Left ventricle myocardium inferior (tissue), 1 donor: ENCODE results near the gene NEDD8. TPM values are rescaled to one million over a fixed set of nuclear protein-coding genes. Genes with fewer than 3 reads are reported as not detected.

Experiments
- DNase-seq: peaks from one replicate; pipeline ENCODE4 v3.0.0-alpha.2; 2020
- H3K27ac ChIP-seq: fragments of 200-600 bp; replicated peaks from 2 replicates; pipeline ENCODE4 v1.8.0; 2021
- H3K27me3 ChIP-seq: fragments of 200-600 bp; 2 replicates; pipeline ENCODE4 v1.8.0; 2021; ENCODE audit warnings: low read depth
- H3K36me3 ChIP-seq: fragments of 200-600 bp; 2 replicates; pipeline ENCODE4 v1.8.0; 2021
- H3K4me1 ChIP-seq: fragments of 200-600 bp; 2 replicates; pipeline ENCODE4 v1.8.0; 2021
- H3K4me3 ChIP-seq: fragments of 200-600 bp; 2 replicates; pipeline ENCODE4 v1.8.0; 2021; ENCODE audit warnings: mild to moderate bottlenecking, moderate library complexity
- H3K9me3 ChIP-seq: fragments of 200-600 bp; replicated peaks from 2 replicates; pipeline ENCODE4 v1.8.0; 2021
- CTCF ChIP-seq: fragments of 200-600 bp; IDR thresholded peaks from 2 replicates; pipeline ENCODE4 v1.8.0; 2021; ENCODE audit warnings: antibody characterized with exemption, mild to moderate bottlenecking, borderline replicate concordance
- intact Hi-C: fragments of 100-400 bp; cut with micrococcal nuclease; formaldehyde crosslinking; loops from one replicate; pipeline ENCODE4 v1.11.0; 2022
- total RNA-seq: library from RNA; stranded (reverse); fragmentation: NEBNext Ultra II Directional; extraction: Animal tissue kit (Norgen Biotek cat#: 25700); gene quantifications from one replicate; pipeline ENCODE4 v1.2.1, GENCODE V29; 2021
- donor health status: DM: no; HTN: yes; CAD: no; lungs with severe emphysema.

The NEDD8 gene
- total RNA-seq, 1 donor from 2014 or later: 214 TPM

GRCh38 chr14:24255438-24255837, 23.3 kb upstream of the NEDD8 start:
- Histone ChIP-seq H3K9me3 (no peaks in the 10 kb centered on the region), H3K27ac (no peak overlapping the region), H3K4me3 (no peak overlapping the region), H3K4me1 (no peaks in the 10 kb centered on the region), H3K36me3 (peaks cover 3% of the 10 kb centered on the region), H3K27me3 (no peaks in the 10 kb centered on the region)
- DNase-seq: no peak
- intact Hi-C loops: no loop called here
- no peak for TF ChIP-seq CTCF

GRCh38 chr14:24254630-24255392, 22.6 kb upstream of the NEDD8 start:
- no peaks in the 10 kb centered on the region for H3K27me3 ChIP-seq
- no peak overlapping the region for H3K4me3 ChIP-seq
- peaks cover 3% of the 10 kb centered on the region for H3K36me3 ChIP-seq
- no peaks in the 10 kb centered on the region for H3K4me1 ChIP-seq
- no peak overlapping the region for H3K27ac ChIP-seq
- intact Hi-C loops: no loop called here
- no peaks in the 10 kb centered on the region for H3K9me3 ChIP-seq
- TF ChIP-seq CTCF: no peak
- peak; percentile 7 for DNase-seq

- intact Hi-C loops: no loop called here
- Histone ChIP-seq H3K4me1 (no peaks in the 10 kb centered on the region), H3K4me3 (no peak overlapping the region), H3K27ac (no peak overlapping the region), H3K27me3 (no peaks in the 10 kb centered on the region), H3K9me3 (no peaks in the 10 kb centered on the region), H3K36me3 (peaks cover 3% of the 10 kb centered on the region)
- DNase-seq: peak; percentile 2
- no peak for TF ChIP-seq CTCF
Measured at GRCh38 chr14:24253936-24254335, 21.8 kb upstream of the NEDD8 start.

- TF ChIP-seq CTCF: no peak
- no peak overlapping the region for H3K4me3 ChIP-seq
- peaks cover 3% of the 10 kb centered on the region for H3K36me3 ChIP-seq
- no peaks in the 10 kb centered on the region for H3K4me1 ChIP-seq
- intact Hi-C loops: no loop called here
- DNase-seq: no peak
- no peak overlapping the region for H3K27ac ChIP-seq
- H3K9me3 ChIP-seq: no peaks in the 10 kb centered on the region
- H3K27me3 ChIP-seq: no peaks in the 10 kb centered on the region
Measured at GRCh38 chr14:24252289-24253124, 20.3 kb upstream of the NEDD8 start.

GRCh38 chr14:24251880-24252288, 19.7 kb upstream of the NEDD8 start:
- Histone ChIP-seq H3K4me1 (no peaks in the 10 kb centered on the region), H3K9me3 (no peaks in the 10 kb centered on the region), H3K27ac (no peak overlapping the region), H3K27me3 (no peaks in the 10 kb centered on the region), H3K36me3 (peaks cover 3% of the 10 kb centered on the region), H3K4me3 (no peak overlapping the region)
- TF ChIP-seq CTCF: no peak
- no peak for DNase-seq
- intact Hi-C loops: no loop called here
